Ovary (tissue), 10 donors: ENCODE measurements around the gene C2CD4A. TPM values are rescaled to one million over a fixed set of nuclear protein-coding genes. Genes with fewer than 3 reads are reported as not detected.

Experiments used
- DNase-seq, 5 donors: peaks; one replicate each; pipeline ENCODE4 v3.0.0-alpha.2; 2019 to 2020
- H3K27ac ChIP-seq, 2 donors: fragments of 200-600 bp; one replicate each; pipeline versions ENCODE4 v1.5.1 to v1.8.0; 2019 to 2022
- H3K27me3 ChIP-seq: fragments of 200-600 bp; one replicate; pipeline ENCODE4 v1.8.0; 2022
- H3K36me3 ChIP-seq: fragments of 200-600 bp; sonication (generic); one replicate; pipeline ENCODE4 v1.5.1; 2019
- H3K4me1 ChIP-seq: one replicate; pipeline ENCODE4 v1.8.1; 2013; ENCODE audit warnings: mild to moderate bottlenecking, moderate library complexity; ENCODE audit not compliant: insufficient read depth
- H3K4me3 ChIP-seq: fragments of 200-600 bp; sonication (generic); one replicate; pipeline ENCODE4 v1.5.1; 2017
- H3K9me3 ChIP-seq, 2 donors: fragments of 200-600 bp in 1 of 2; sonication (generic) in 1 of 2; one replicate each; pipeline versions ENCODE4 v1.5.1 to v1.8.1; 2013 to 2019; ENCODE audit warnings: mild to moderate bottlenecking in 1 of 2, moderate library complexity in 1 of 2
- EP300 ChIP-seq: sonication (generic); formaldehyde crosslinking; IDR thresholded peaks from one replicate; pipeline ENCODE4 v1.6.1; 2017; ENCODE audit warnings: antibody characterized with exemption
- POLR2A ChIP-seq: fragments of 450-650 bp; IDR thresholded peaks from one replicate; pipeline ENCODE4 v1.6.1; 2017; ENCODE audit warnings: antibody characterized with exemption, mild to moderate bottlenecking, moderate library complexity
- WGBS, 3 donors: extraction: QIAGEN DNeasy Blood & Tissue Kit in 1 of 3; methylation state at CpG; one replicate each; pipeline versions ENCODE4 v1.1.5 to v1.1.7; 2013 to 2017; 5-methylcytosine and 5-hydroxymethylcytosine counted together
- intact Hi-C, 4 donors: fragments of 100-400 bp; cut with DNase I; formaldehyde crosslinking; loops; one replicate each; pipeline versions ENCODE4 v1.11.0 to v1.15.1; 2022 to 2023
- long read RNA-seq, 3 donors: library from polyadenylated mRNA in 2 of 3; unstranded in 2 of 3; transcript quantifications; one replicate each; pipeline ENCODE4 v2.0.0 and lab custom pipeline, GENCODE V29; 2021 to 2026
- polyA plus RNA-seq, 2 donors: library from polyadenylated mRNA; stranded (reverse); fragments of 200-250 nt in 1 of 2; fragments of 350-450 nt in 1 of 2; fragmentation: Illumina TruSeq in 1 of 2; extraction: RNeasy Lipid Tissue Mini Kit (QIAGEN cat#74804) in 1 of 2; gene quantifications; one replicate each; pipeline ENCODE4 v1.2.3, GENCODE V29; 2013 to 2014
- total RNA-seq, 7 donors: library from RNA; depleted of rRNA in 2 of 7; stranded (reverse); fragments of >200 nt in 2 of 7; fragmentation: NEBNext Ultra II Directional in 3 of 7; extraction: Animal tissue kit (Norgen Biotek cat#: 25700) in 3 of 7; gene quantifications; one replicate each; pipeline versions ENCODE4 v1.1.0 to v1.2.4, GENCODE V29; 2016 to 2023
- TF ChIP-seq, protein P1 (sequence below), 3 donors: fragments of 450-650 bp in 2 of 3; fragments of 200-600 bp in 1 of 3; IDR thresholded peaks; one replicate each; pipeline versions ENCODE4 v1.5.1 to v1.8.0; 2016 to 2022; ENCODE audit warnings: antibody characterized with exemption in 3 of 3, mild to moderate bottlenecking in 1 of 3
- donor health status: DM: no; HTN: no; CAD: no; lungs with moderate emphysema.
- donor health status: DM: no; HTN: no; CAD: no.
- donor health status: Bipolar disorder and iron deficiency.
- donor health status: DM: yes; HTN: yes; CAD: no.
- donor health status: DM: no; HTN: no; CAD: no.
- donor health status: DM: yes; HTN: yes; CAD: no.

Gene C2CD4A, protein sequence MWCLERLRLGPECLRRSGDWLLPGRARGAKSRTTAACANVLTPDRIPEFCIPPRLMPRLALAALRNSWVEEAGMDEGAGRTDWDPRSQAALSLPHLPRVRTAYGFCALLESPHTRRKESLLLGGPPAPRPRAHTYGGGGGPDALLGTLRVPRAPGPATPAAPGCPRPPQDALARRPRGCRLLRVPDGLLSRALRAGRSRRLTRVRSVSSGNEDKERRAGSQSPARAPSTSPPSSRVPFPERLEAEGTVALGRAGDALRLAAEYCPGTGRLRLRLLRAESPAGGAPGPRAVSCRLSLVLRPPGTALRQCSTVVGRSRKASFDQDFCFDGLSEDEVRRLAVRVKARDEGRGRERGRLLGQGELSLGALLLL
- under 1 TPM in 3 of 7 donors, not detected in 4; 0.12 to 0.13 (median 0.13) TPM for total RNA-seq
- polyA plus RNA-seq, result under 1 TPM in 1 of 2 donors, not detected in 1; 0.02 TPM
- long read RNA-seq, donor 1, result 0 reads
- long read RNA-seq, donor 2, result 0 reads
- long read RNA-seq, donor 3, result 0 reads

DNA sequence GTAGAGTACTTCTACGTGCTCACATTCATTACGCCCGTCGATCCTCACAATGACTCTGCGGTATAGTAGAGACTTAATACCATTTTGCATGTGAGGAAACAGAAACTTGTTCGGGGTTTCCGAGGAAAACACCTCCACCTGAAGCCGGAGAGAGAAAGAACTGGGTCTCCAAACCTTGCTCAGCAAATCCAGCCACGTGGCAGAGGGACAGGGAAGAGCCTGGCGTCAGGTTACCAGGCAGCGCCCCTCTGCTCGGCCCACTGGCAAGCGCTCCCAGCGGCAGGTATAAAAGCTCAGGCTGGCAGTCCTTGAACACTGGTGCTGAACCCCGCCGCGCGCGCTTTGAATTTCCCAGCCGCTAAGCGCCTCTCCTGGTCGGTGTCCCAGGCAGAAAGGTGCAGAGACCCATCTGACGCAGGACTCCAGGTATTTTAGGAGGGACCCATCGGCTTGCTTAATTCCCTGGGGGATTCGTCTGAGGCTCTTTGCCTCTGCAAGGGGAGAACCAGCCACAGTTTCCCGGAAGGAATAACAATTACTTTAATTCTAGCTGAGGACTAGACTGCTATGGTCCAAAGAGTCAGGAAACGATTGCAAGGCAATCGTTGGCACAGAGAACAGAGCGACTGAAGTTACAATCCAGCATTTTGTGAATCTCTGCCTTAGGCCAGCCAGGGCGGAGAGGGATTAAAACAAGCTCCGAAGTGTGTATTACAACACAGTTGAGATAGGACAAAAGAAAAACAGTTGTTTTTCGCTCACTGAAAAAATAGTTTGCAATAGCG, at the start of gene C2CD4A:
Gene C2CD4A (plus strand): TSS at position 315 of the 785 bp plus-strand sequence. CDS start 637 bp downstream, outside the sequence.
- DNase-seq, result peak; percentile 74 to 77 (median 75)
- Histone ChIP-seq H3K27me3 (no peaks in the 10 kb centered on the region), H3K4me1 (peaks cover 5% of the 10 kb centered on the region), H3K36me3 (no peaks in the 10 kb centered on the region), H3K9me3 (no peaks in the 10 kb centered on the region), H3K4me3 (peak within 1 kb of the TSS; percentile 48), H3K27ac (no peak within 1 kb of the TSS)
- intact Hi-C loops, result no loop called here
- 2 to 8% (median 2%) methylated on average over 33 of the region's 33 CpGs for WGBS, 3 donors
- TF ChIP-seq EP300, result no peak

DNA sequence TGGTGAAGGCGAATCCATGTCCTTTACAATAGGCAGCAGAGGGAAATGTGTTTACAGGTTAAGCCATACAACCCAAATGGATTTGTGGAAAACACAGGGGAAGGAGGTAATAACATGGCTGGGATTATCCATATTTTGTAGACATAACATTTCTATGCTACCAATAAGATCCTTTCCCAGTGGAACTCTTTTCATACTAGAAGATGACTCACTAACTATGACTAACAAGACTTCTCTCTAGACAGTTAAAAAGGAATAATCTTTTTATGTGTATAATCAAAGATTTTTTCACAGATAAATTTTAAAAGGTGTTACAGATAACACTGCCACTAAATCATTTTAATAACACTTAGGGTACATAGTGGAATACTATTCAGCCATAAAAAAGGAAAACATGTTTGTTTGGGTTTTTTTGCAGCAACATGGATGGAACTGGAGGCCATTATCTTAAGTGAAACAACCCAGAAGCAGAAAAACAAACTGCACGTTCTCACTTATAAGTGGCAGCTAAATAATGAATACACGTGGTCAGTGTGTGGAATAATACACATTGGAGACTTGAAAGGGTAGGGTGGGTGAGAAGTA, 46.1 kb upstream of the C2CD4A start:
- Histone ChIP-seq H3K27me3 (no peaks in the 10 kb centered on the region), H3K36me3 (no peaks in the 10 kb centered on the region), H3K27ac (no peak overlapping the region), H3K4me1 (no peaks in the 10 kb centered on the region), H3K9me3 (no peaks in the 10 kb centered on the region), H3K4me3 (no peak overlapping the region)
- intact Hi-C loops, result no loop called here
- DNase-seq, result no peak
- no peak for TF ChIP-seq POLR2A
- TF ChIP-seq, protein P1, sequence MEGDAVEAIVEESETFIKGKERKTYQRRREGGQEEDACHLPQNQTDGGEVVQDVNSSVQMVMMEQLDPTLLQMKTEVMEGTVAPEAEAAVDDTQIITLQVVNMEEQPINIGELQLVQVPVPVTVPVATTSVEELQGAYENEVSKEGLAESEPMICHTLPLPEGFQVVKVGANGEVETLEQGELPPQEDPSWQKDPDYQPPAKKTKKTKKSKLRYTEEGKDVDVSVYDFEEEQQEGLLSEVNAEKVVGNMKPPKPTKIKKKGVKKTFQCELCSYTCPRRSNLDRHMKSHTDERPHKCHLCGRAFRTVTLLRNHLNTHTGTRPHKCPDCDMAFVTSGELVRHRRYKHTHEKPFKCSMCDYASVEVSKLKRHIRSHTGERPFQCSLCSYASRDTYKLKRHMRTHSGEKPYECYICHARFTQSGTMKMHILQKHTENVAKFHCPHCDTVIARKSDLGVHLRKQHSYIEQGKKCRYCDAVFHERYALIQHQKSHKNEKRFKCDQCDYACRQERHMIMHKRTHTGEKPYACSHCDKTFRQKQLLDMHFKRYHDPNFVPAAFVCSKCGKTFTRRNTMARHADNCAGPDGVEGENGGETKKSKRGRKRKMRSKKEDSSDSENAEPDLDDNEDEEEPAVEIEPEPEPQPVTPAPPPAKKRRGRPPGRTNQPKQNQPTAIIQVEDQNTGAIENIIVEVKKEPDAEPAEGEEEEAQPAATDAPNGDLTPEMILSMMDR (IDR thresholded peaks at IDR 0.05), result no peak
- no peak for TF ChIP-seq EP300
- 93 to 94% (median 94%) methylated on average over 3 of the region's 3 CpGs for WGBS, 3 donors

DNA sequence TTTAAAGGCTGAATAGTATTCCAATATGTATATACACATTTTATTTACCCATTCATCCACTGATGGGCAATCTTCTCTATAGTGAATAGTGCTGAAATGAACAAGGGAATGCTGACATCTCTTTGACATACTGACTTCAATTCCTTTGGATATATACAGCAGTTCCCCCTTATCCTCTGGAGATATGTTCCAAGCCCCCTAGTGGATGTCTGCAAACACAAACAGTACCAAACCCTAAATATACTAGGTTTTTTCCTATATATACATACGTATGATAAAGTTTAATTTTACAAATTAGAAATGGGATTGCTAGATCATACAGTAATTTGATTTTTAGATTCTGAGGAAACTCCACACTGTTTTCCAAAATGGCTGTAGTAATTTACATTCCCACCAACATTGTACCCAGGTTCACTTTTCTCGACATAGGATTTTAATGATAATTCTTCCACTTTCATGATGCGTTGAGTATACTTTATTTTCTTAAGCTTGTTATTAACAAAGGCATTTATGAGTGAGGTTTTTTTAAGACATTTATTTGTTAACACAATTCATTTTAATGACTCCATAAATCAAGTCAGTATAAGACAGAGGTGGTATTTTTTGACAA, 44.7 kb upstream of the C2CD4A start:
- no peak for DNase-seq
- TF ChIP-seq, protein P1 (IDR thresholded peaks at IDR 0.05), result no peak
- TF ChIP-seq POLR2A (no peak), EP300 (no peak)
- no peak overlapping the region for H3K4me3 ChIP-seq
- intact Hi-C loops, result no loop called here
- no peaks in the 10 kb centered on the region for H3K36me3 ChIP-seq
- WGBS, 3 donors, result 93 to 98% (median 97%) methylated on average over 3 of the region's 3 CpGs
- no peak overlapping the region for H3K27ac ChIP-seq
- no peaks in the 10 kb centered on the region for H3K9me3 ChIP-seq
- no peaks in the 10 kb centered on the region for H3K27me3 ChIP-seq
- no peaks in the 10 kb centered on the region for H3K4me1 ChIP-seq

DNA sequence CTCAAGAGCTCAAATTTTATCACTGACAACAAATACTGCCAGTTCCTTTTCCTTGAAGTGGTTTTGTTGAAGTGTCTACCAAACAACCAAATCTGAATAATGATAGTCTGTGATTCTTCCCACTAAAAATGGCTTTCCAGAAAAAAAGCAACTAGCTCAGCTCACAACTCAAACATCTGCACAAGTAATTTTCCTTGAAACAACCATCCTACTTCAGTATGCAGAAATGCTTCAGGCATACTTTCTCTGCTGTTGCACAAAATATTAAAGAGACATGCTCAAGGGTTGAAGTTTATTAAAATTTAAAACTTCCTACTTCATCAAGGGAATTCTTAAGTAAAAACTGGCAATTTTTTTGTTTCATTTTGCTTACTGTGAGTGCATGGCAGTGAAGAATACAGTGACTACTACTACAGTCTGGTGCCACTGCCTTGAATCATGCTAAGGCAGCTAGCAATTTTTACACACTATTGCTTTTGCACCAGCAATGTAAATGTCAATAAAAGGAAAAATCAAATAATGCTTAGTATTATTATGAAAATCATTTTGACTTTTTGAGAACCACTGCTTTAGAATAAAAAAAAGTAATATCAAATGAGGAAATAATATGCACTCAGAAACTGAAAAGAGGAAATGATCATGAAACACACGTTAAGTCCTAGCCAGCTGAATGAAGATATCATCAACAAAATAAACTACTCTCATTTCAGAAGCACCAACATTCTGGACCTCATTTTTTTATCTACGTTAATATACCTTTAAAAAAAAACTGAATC, 40.1 kb upstream of the C2CD4A start:
- H3K27ac ChIP-seq, result no peak overlapping the region
- 67 to 89% (median 85%) methylated on average over 2 of the region's 2 CpGs for WGBS, 3 donors
- no peaks in the 10 kb centered on the region for H3K27me3 ChIP-seq
- intact Hi-C loops, result no loop called here
- TF ChIP-seq EP300 (no peak), POLR2A (no peak)
- TF ChIP-seq, protein P1 (IDR thresholded peaks at IDR 0.05), result no peak
- no peaks in the 10 kb centered on the region for H3K36me3 ChIP-seq
- no peaks in the 10 kb centered on the region for H3K4me1 ChIP-seq
- H3K9me3 ChIP-seq, result no peaks in the 10 kb centered on the region
- DNase-seq, result no peak
- H3K4me3 ChIP-seq, result no peak overlapping the region
